Right atrium auricular region (tissue), 2 donors: ENCODE results near the gene MMP11. TPM values are rescaled to one million over a fixed set of nuclear protein-coding genes. Genes with fewer than 3 reads are reported as not detected.

Experiments used
- DNase-seq: peaks from one replicate; pipeline ENCODE4 v3.0.0-alpha.2; 2019; ENCODE audit warnings: low spot score
- H3K27ac ChIP-seq, 2 donors: fragments of 200-600 bp; sonication (generic); 1 replicate in 1 of 2; 2 replicates in 1 of 2; pipeline ENCODE4 v1.5.1; 2016 to 2019
- H3K27me3 ChIP-seq, 2 donors: fragments of 200-600 bp; sonication (generic); one replicate each; pipeline versions ENCODE4 v1.5.1 to v1.6.0; 2017 to 2019
- H3K36me3 ChIP-seq: fragments of 200-600 bp; sonication (generic); one replicate; pipeline ENCODE4 v1.5.1; 2016
- H3K4me1 ChIP-seq, 2 donors: fragments of 200-600 bp; sonication (generic); one replicate each; pipeline versions ENCODE4 v1.5.1 to v1.6.0; 2017 to 2019
- H3K4me3 ChIP-seq, 2 donors: fragments of 200-600 bp; sonication (generic); 1 replicate in 1 of 2; 2 replicates in 1 of 2; pipeline ENCODE4 v1.5.1; 2017 to 2019; ENCODE audit warnings: mild to moderate bottlenecking in 1 of 2, moderate library complexity in 1 of 2
- H3K9me3 ChIP-seq, 2 donors: fragments of 200-600 bp; sonication (generic); one replicate each; pipeline ENCODE4 v1.5.1; 2019
- CTCF ChIP-seq, 2 donors: fragments of 200-600 bp; sonication (generic); IDR thresholded peaks; one replicate each; pipeline ENCODE4 v1.5.1; 2019; ENCODE audit warnings: antibody characterized with exemption in 2 of 2
- total RNA-seq, 2 donors: library from RNA; depleted of rRNA; stranded (reverse); fragments of >200 nt; gene quantifications; one replicate each; pipeline ENCODE4 v1.1.0, GENCODE V29; 2016

Gene MMP11
- total RNA-seq, 2 donors from 2014 or later = 2.2 to 12.3 TPM

GRCh38 chr22:23754980-23755636, 17.5 kb upstream of the MMP11 start:
- no peak overlapping the region for H3K27ac ChIP-seq
- no peaks in the 10 kb centered on the region for H3K27me3 ChIP-seq
- no peaks in the 10 kb centered on the region for H3K36me3 ChIP-seq
- H3K4me3 ChIP-seq = no peak overlapping the region
- DNase-seq = no peak
- TF ChIP-seq CTCF (IDR thresholded peaks at IDR 0.05) = no peak
- H3K4me1 ChIP-seq = peaks cover 0 to 12% of the 10 kb centered on the region in 2 donors
- no peaks in the 10 kb centered on the region for H3K9me3 ChIP-seq

GRCh38 chr22:23755711-23756110, 16.9 kb upstream of the MMP11 start:
- no peaks in the 10 kb centered on the region for H3K36me3 ChIP-seq
- no peak for TF ChIP-seq CTCF (IDR thresholded peaks at IDR 0.05)
- no peaks in the 10 kb centered on the region for H3K9me3 ChIP-seq
- no peak overlapping the region for H3K27ac ChIP-seq
- H3K4me3 ChIP-seq = no peak overlapping the region
- peaks cover 0 to 7% of the 10 kb centered on the region in 2 donors for H3K4me1 ChIP-seq
- DNase-seq = no peak
- H3K27me3 ChIP-seq = no peaks in the 10 kb centered on the region

- Histone ChIP-seq H3K27ac (no peak overlapping the region), H3K27me3 (no peaks in the 10 kb centered on the region), H3K36me3 (no peaks in the 10 kb centered on the region), H3K9me3 (no peaks in the 10 kb centered on the region), H3K4me1 (no peaks in the 10 kb centered on the region), H3K4me3 (no peak overlapping the region)
- no peak for TF ChIP-seq CTCF (IDR thresholded peaks at IDR 0.05)
- no peak for DNase-seq
Observed at GRCh38 chr22:23756891-23757290, 15.8 kb upstream of the MMP11 start.

- peaks cover under 1% of the 10 kb centered on the region for H3K36me3 ChIP-seq
- no peak overlapping the region for H3K4me3 ChIP-seq
- no peaks in the 10 kb centered on the region for H3K9me3 ChIP-seq
- H3K27ac ChIP-seq = no peak overlapping the region
- no peaks in the 10 kb centered on the region for H3K27me3 ChIP-seq
- no peak for TF ChIP-seq CTCF (IDR thresholded peaks at IDR 0.05)
- peaks cover 0 to 21% of the 10 kb centered on the region in 2 donors for H3K4me1 ChIP-seq
- no peak for DNase-seq
Observed at GRCh38 chr22:23759566-23759965, 13.1 kb upstream of the MMP11 start.

- Histone ChIP-seq H3K4me1 (peaks cover 0 to 26% of the 10 kb centered on the region in 2 donors), H3K36me3 (peaks cover 6% of the 10 kb centered on the region), H3K27me3 (no peaks in the 10 kb centered on the region), H3K4me3 (no peak overlapping the region), H3K9me3 (no peaks in the 10 kb centered on the region), H3K27ac (no peak overlapping the region)
- no peak for TF ChIP-seq CTCF (IDR thresholded peaks at IDR 0.05)
- no peak for DNase-seq
Observed at GRCh38 chr22:23760056-23760455, 12.6 kb upstream of the MMP11 start.
